GM19463 (cell line): ENCODE data around the gene ALDOA.
A peak's percentile ranks its signal among the peaks of the same experiment; 100 is the strongest.

ENCODE experiments used
- ATAC-seq: cut with Tn5 transposase; IDR thresholded peaks from one replicate; pipeline ENCODE4 v1.9.1; 2021; ENCODE audit warnings: mild to moderate bottlenecking, moderate library complexity; ENCODE audit not compliant: unreplicated experiment

ALDOA gene

GRCh38 chr16:30088832-30089624 lies 23.5 kb downstream of the ALDOA start:
- no peak for ATAC-seq

GRCh38 chr16:30090610-30091331 lies 25.2 kb downstream of the ALDOA start:
- no peak for ATAC-seq

DNA sequence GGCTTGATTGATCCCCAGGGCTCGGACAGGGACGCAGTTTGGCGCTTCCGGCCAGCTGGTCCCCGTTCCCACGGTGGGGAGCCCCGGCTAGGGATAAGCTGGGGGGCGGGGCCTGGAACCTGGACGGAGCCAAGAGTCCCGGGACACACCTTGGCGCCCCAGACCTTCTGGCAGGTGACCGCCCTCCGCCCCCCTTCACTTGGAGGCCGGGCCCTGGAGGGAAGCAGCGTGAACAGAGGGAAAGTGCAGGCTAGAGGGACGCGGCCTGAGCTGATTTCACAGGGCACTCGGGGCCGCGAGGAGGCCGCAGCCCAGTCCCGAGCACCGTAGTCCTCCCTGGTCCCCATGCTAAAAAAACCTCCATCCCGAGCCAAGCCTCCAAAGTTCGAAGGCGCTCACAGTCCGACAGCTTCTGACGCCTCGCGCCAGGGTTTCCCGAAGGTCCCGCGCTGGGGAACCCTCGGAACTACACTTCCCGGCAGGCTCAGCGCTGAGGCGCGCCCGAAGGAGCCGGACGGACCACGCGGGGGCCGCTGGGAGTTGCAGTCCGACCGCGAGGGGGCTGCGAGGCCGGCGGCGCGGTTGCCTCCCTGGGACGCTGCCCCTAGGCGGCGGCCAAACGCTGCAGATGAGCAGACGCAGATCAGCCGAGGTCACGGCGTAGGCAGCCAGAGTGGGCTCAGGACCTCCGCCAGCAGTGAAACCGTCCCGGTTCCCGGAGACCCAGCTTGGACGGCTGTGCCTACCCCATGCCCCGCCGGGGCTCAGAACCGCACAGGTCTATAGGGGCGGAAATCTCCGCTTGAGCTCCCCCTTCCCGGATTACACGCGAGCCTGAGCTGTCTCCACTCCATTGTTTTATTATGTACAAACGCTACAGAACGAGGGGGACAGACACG lies 26.2 kb downstream of the ALDOA start, which contains the start of gene TBX6:
TBX6 (minus strand) TSS at position 451 of the 899 bp plus-strand sequence. CDS start 731 bp downstream, outside the sequence.
- ATAC-seq: peak; percentile 72

DNA sequence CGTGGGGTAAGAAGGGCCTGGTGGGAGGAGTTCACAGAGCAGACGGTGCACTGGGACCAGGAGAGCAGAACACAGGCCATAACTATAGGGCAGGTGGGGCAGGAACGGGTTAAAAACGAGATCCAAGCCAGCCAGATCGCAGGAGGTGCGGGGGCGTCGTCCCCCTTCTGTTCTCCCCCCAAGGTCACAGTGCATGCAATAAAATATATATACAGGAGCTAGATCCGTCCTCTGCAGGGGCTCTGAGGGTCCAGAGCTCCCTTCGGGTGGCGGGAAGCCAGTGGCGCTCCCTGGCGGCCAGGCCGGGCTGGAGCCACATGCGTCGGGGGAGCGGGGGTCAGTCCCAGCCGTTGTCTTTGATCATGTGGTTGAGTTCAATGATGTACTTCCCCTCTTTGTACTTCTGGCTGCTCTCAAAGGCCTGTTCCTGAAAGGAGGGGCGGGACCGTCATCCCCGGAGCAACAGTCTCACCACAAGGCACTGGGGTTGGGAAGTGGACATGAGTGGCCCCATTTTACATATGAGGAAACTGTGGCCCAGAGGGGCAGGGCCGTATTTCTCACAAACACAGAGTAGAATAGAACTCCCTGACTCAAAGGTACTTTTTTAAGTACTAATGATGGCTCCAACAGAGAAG lies 26.9 kb downstream of the ALDOA start:
- ATAC-seq: peak; percentile 45

DNA sequence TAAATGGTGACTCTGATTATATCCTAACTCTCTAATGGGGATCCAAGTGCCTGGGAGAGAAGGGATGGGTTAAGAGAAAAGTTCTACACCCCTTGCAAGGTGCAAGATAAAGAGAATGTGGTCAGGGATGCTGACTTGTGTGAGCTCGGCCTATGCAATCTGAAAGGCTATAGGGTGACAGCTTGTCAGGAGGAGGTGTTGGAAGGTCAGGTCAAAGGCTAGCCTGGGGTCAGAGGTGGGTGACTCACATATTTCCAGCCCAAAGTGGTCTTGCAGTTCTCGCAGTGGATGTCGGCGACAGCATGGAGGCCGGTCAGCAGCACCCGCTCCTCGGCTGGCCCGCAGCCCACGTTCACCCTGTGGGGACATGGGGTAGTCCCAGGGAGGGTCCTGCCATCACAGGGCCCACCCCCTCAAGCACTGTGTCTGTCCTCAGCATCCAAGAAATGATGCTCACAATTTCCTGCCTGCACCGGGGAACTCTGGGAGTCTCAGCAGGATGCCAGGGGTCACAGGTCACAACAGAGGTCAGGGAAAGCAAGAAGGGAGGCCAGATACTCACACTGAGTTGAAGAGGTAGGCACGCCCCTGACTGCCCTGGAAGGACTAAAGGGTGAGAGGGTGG lies 29.1 kb downstream of the ALDOA start:
- ATAC-seq: no peak

DNA sequence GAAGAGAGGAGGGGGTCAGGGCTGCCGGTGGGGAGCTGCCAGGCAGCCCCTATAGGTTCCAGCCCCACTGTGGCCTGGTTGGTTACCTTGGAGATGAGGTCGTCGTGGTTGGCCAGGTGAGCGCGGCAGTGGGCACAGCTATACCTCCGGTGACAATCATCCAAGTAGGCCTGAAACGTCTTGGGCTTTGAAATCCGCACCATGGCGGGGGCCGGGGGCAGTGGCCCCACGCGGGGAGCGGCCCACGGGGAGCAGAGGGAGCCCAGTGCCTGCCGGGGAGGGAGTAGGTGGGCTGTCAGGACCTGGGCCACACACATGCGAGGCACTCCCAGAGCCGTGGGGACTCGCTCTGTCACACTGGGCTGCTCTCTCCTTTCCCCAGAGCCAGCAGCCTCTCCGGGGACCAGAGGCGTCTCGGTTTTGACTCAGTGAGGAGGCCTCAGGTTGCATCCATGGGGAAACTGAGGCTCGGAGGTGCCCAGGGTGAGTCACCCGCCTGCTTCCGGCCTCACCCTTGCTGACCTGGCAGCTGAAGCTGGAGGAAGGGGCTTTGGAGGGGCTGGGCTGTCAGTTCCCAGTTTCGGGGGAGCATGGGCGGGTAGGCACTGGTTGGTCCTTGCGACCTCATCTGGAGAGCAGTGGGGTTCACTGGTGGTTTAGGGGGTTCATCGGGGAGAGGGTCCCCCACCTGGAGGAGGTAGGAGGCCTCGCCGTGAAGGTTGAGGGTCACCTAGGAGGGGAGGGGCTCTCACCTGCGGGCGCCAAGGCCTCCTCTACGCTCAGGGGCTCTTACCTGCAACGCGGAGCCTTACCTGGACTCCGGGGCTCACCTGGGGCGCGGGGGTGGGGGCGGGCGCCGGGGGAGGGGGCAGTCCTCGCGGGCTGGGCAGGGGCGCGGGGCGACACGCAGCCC lies 29.9 kb downstream of the ALDOA start:
- ATAC-seq: no peak

GRCh38 chr16:30096105-30096861 lies 30.7 kb downstream of the ALDOA start, which contains the start of gene YPEL3:
Gene YPEL3 (minus strand): TSS chr16:30096213. CDS start chr16:30095482, 731 bp downstream.
- ATAC-seq: peak; percentile 50

GRCh38 chr16:30096862-30097563 lies 31.5 kb downstream of the ALDOA start:
- ATAC-seq: no peak

DNA sequence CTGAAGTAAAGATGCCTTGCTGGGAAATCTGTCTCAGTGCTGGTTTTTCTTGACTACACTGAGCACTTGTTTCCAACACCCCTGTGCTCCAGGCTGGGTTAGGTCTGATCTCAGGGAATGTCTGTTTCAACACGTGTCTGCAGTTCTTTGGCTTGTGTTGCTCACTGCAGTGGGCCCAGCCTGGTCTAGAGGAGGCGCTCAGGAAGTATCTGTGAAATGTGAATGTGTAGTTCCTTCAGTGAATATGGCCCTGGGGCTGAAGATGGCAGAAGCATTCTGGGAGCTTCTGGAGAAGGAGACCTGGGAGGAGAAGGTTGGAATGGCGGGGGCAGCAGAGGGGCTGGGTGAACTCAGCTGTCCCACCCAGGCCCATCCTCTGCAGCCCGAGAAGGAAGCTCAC lies 38.5 kb downstream of the ALDOA start:
- no peak for ATAC-seq

DNA sequence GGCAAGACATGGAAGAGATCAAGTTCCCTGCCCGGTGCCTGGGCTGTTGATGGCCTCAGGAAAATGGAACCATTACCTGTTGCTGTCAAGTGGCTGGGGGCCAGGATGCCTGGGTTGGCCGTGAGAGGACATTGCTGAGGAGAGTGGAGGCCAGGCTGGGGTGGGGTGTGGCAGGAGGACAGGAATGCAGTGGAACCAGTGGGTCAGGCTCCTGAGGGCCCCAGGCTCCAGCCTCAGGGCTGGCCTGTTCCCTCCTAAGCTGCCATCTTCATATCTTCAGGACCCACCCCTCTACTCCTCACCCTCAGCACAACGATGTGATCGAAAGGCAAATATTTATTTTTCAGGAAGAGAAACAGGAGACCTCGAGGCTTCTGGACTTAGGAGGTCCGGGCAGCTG lies 38.9 kb downstream of the ALDOA start:
- no peak for ATAC-seq

GRCh38 chr16:30108059-30108850 lies 42.7 kb downstream of the ALDOA start:
- ATAC-seq: no peak

- ATAC-seq: no peak
Observed at GRCh38 chr16:30110661-30111060, 45.1 kb downstream of the ALDOA start.

GRCh38 chr16:30112197-30113030 lies 46.9 kb downstream of the ALDOA start:
- no peak for ATAC-seq

GRCh38 chr16:30113031-30113710 lies 47.6 kb downstream of the ALDOA start, which contains the start of gene GDPD3:
Gene GDPD3 (minus strand): TSS chr16:30113537. CDS start chr16:30113478, 59 bp downstream.
- ATAC-seq: no peak

GRCh38 chr16:30113711-30114333 lies 48.3 kb downstream of the ALDOA start:
- ATAC-seq: no peak
